NCI-H187 (cell line): ENCODE measurements around the gene TTC13.

Source experiments
- DNase-seq, 2 experiments: peaks; one replicate each; lab custom pipeline; 2025; lab: John Stamatoyannopoulos, UW

The TTC13 gene

GRCh38 chr1:230868736-230869385 lies 109.8 kb downstream of the TTC13 start:
- DNase-seq: no peak

DNA sequence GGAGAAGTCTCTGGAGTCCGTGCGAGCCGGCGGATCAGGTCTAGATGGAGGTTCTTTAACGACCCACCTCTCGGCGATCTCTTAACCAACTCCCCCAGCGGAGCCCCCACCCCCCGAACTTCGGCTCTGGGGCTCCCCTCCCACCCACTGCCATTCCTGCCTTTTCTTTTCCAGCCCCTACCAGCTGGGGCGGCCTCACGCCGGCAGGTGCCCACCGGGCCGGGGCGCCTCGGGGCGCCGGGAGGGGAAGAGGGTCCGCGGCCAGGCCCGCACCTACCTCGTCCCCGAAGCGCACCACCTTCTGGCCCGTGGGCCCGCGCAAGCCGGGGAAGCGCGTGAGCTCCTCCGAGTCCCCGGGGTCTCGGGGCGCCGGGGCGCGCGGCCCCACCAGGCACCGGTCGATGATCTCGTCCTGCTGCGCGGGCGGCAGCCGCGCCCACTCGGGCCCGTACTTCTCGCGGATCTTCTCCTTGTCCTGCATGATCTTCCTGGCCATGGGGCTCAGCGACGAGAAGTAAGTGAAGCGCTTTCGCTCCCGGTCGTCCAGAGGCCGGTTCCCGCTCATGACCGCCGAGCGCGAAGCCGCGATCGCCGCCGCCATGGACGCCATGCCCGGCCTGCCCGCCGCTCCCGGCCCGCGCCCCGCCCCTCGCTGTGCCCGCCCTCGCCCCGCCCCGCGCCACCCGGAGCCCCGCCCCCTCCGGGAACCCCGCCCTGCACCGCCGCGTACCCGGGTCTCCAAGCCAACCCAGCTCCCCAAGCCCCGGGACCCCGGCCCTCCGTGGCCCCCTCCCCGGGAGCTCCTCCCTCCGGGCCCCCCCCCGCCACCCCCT lies 110.5 kb downstream of the TTC13 start, which contains the start of gene C1orf198:
Gene C1orf198, minus strand, starts transcription at position 619 of the 833 bp plus-strand sequence. Its CDS starts 9 bp downstream, at position 610.
- DNase-seq: peak in 1 of 2 experiments; percentile 7

DNA sequence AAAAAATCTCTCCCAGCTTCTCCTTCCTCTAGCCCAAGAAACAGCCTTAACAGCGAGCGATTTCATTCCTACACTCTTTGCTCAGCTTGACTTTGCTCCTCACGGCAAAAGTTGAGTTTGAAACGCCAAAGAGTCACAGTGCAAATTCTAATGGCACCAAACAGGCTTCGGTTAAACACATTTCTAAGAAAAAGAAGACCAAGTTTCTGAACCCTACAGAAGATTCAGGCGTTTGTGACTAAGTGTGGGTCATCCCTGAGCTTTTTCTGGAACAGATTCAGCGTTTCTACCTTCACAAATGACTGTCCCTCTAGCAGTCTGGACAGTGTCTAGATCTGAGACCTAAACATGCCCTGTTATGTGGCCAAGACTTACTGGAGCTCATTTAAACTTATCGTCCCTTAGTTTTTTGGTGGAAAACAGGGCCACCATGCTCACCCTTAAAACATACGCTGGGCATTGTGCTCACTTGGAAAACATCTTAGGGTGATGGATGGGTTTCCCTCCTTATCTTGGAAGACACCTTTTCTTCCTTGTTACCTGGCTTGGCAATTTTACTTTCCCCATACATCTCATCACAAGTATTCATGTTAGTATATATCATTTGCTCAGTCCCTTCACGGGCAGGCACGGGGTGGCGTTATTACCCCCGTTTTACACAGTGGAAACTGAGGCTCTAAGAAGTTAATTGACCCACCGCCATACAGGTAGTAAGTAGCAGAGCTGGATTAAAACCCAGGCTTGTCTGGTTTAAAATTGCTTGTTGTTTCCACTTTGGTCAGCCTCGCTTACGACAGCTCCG lies 111.4 kb downstream of the TTC13 start:
- no peak for DNase-seq

GRCh38 chr1:230866171-230867070 lies 112.2 kb downstream of the TTC13 start:
- no peak for DNase-seq

GRCh38 chr1:230865062-230865817 lies 113.4 kb downstream of the TTC13 start:
- DNase-seq: no peak

GRCh38 chr1:230864441-230864840 lies 114.2 kb downstream of the TTC13 start:
- DNase-seq: no peak

- DNase-seq: no peak
Measured at GRCh38 chr1:230863449-230863848, 115.2 kb downstream of the TTC13 start.

- DNase-seq: no peak
Measured at GRCh38 chr1:230861970-230862595, 116.6 kb downstream of the TTC13 start.

- DNase-seq: no peak
Measured at GRCh38 chr1:230861489-230861888, 117.2 kb downstream of the TTC13 start.

DNA sequence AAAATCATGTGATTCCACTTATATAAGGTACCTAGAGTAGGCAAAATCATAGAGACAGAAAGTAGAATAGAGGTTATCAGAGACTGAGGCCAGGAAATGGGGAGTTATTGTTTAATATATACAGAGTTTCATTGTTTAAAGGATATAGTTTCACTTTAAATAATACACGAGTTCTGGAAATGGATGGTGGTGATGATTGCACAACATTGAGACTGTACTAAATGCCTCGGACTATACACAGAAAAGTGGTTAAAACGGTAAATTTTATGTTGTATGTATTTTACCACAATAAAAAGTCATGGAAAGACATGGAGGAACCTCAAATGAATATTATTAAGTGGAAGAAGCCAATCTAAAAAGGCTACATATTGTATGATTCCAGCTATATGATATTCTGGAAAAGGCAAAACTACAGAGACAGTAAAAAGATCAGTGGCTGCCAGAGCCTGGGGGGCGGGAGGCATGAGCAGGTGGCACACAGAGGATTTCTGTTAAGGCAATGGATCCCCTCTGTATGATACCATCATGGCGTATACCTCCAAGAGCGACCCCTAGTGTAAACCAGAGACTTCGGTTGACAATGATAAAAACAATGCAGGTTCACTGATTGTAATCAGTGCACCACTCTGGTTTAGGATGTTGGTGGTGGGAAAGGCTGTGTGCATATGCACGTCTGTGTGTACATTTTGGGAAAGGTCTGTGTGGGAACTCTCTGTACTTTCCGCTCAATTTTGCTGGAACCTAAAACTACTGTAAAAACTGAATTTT lies 117.9 kb downstream of the TTC13 start:
- no peak for DNase-seq

GRCh38 chr1:230858918-230859729 lies 119.5 kb downstream of the TTC13 start:
- no peak for DNase-seq

DNA sequence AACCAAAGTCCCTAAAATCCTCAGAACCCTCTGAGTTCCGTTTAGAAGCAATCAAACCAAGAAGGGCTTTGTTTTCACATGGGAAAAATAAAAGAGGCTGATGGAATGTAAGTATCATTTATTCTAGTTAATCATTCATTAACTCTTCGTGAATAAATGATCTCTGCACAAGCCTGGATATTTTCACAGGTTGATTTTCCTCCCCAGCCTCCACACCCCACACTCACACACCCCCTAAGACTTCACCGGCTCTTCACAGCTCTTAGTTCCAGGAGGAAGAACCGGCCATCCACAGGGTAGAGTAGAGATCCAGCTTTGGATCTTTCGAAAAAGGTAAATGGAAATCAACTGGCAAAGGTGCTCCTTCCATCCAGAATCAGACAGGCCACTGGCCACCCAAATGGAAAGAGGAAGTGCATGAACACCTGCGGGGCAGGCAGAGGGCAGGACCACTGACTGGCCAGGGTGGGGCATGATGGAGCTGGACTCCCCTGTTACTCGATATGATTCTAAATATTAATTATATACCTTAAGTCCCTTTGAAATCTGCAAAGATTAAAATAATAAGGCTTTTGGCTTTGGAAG lies 120.3 kb downstream of the TTC13 start:
- DNase-seq: no peak

DNA sequence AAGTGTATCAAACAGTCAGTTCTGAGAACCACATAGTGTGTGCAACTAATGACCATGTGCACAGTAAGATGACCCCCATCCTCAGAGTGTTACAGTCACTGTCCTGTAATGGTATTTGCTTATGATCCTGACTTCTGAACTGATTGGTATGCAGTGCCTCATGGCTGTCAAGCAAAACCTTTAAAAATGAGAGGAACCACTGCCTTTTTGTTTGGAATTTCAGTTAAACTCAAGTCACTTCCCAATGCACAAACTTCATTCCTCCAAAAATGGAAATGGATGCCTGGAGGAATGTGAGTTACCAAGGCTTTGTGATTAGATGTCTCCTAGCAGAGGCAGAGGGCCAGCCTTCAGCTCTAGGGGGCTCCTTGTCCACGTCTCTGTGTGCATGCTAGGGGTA lies 120.8 kb downstream of the TTC13 start:
- no peak for DNase-seq

DNA sequence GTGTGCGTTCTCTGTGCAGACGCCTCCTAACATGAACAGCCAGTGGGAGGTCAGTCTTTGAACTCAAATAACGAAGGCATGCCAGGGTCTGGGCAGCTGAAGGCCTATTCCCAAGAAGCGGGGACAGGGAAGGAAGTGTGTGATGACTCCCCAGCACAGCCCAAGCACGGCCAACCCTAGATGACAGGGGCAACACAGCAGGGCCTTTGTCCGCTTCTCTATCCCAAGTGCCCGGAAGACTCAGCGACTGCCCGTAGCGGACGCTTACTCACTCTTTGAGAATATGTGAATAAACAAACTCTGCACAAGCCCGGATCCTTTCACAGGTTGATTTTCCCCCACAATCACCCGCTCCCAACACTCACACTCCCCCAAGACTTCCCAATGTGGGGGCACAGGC lies 121.6 kb downstream of the TTC13 start:
- DNase-seq: no peak
